ENCODE data around the gene OPN1MW. TPM values are rescaled to one million over a fixed set of nuclear protein-coding genes. Genes with fewer than 3 reads are reported as not detected.
"Not testable (repeated sequence)": the region's sequence is repeated elsewhere in the genome, so short reads cannot be mapped to it uniquely, and the experiment has no call there.

The OPN1MW gene
- total and polyA plus RNA-seq, 2 of the 4 experiments (the other 2 are of a cell fraction): not detected

- H4K8ac ChIP-seq (ENCODE audit: low read depth in 2 of 2, low read length in 2 of 2); H3K27ac ChIP-seq (ENCODE audit: insufficient read depth, low read length); in situ Hi-C loops (cut with MboI; ENCODE audit: low sequenced_read_pairs); intact Hi-C loops (cut with micrococcal nuclease); H2AK9ac ChIP-seq (replicated peaks; ENCODE audit: low read depth, low read length, poor library complexity); H3K4ac ChIP-seq (ENCODE audit: low read depth, low read length); H3K4me3 ChIP-seq (ENCODE audit: insufficient read depth, low read depth, low read length); H3K4me2 ChIP-seq (ENCODE audit: low read depth, low read length); H3K56ac ChIP-seq (ENCODE audit: extremely low read depth, insufficient read depth, low read length); H3K14ac ChIP-seq (replicated peaks; ENCODE audit: low read depth, low read length); DNase-seq; H3K9ac ChIP-seq (ENCODE audit: low read depth, low read length); H3K18ac ChIP-seq (ENCODE audit: low read depth, low read length); H3K9me1 ChIP-seq (ENCODE audit: insufficient read depth, low read length); H3K36me3 ChIP-seq (ENCODE audit: control insufficient read depth, insufficient read depth, low read length); H2AFZ ChIP-seq (replicated peaks; ENCODE audit: low read length, poor library complexity); H4K91ac ChIP-seq (ENCODE audit: insufficient read depth, low read depth, low read length); CTCF ChIA-PET; H4K20me1 ChIP-seq (ENCODE audit: insufficient read depth, low read length); H3K4me1 ChIP-seq (ENCODE audit: control insufficient read depth, insufficient read depth, low read length); POLR2A ChIA-PET (ENCODE audit: unreplicated experiment); H2BK20ac ChIP-seq (ENCODE audit: low read depth, low read length); BruUV-seq (replicated peaks); H2BK5ac ChIP-seq (ENCODE audit: low read depth, low read length, poor library complexity, severe bottlenecking); dilution Hi-C loops (cut with HindIII; ENCODE audit: low sequenced_read_pairs, unreplicated experiment); H4K5ac ChIP-seq (ENCODE audit: low read depth, low read length); H3K23ac ChIP-seq (ENCODE audit: low read depth, low read length); H2AK5ac ChIP-seq (ENCODE audit: low read depth, low read length); ATAC-seq (ENCODE audit: low read depth); H3K27me3 ChIP-seq (ENCODE audit: control insufficient read depth, insufficient read depth, low read length); H3K79me1 ChIP-seq (ENCODE audit: low read depth in 1 of 2, low read length in 2 of 2); H2BK120ac ChIP-seq (ENCODE audit: low read depth, low read length); H2BK15ac ChIP-seq (ENCODE audit: low read depth, low read length); H3K9me3 ChIP-seq (ENCODE audit: control insufficient read depth, insufficient read depth, low read length): not testable (repeated sequence)
- no CpG with 5 or more reads among the region's 15 CpGs for WGBS, 2 experiments (ENCODE audit: extremely low coverage in 2 of 2, insufficient read length in 1 of 2)
These were observed 38.4 kb upstream of the OPN1MW start, which contains the start of gene OPN1LW for GRCh38 chrX:154144010-154144409. TSS of gene OPN1LW (plus strand) at chrX:154144243. CDS start at chrX:154144284, 41 bp downstream.

- DNase-seq; H3K4me1 ChIP-seq (ENCODE audit: control insufficient read depth, insufficient read depth, low read length); H3K27ac ChIP-seq (ENCODE audit: insufficient read depth, low read length); H3K4me3 ChIP-seq (ENCODE audit: insufficient read depth, low read depth, low read length); H2BK15ac ChIP-seq (ENCODE audit: low read depth, low read length); H3K14ac ChIP-seq (replicated peaks; ENCODE audit: low read depth, low read length); H3K56ac ChIP-seq (ENCODE audit: extremely low read depth, insufficient read depth, low read length); H3K4me2 ChIP-seq (ENCODE audit: low read depth, low read length); in situ Hi-C loops (cut with MboI; ENCODE audit: low sequenced_read_pairs); intact Hi-C loops (cut with micrococcal nuclease); H2BK20ac ChIP-seq (ENCODE audit: low read depth, low read length); CTCF ChIA-PET; H2AFZ ChIP-seq (replicated peaks; ENCODE audit: low read length, poor library complexity); H2BK120ac ChIP-seq (ENCODE audit: low read depth, low read length); H3K18ac ChIP-seq (ENCODE audit: low read depth, low read length); H3K36me3 ChIP-seq (ENCODE audit: control insufficient read depth, insufficient read depth, low read length); H4K8ac ChIP-seq (ENCODE audit: low read depth in 2 of 2, low read length in 2 of 2); H4K20me1 ChIP-seq (ENCODE audit: insufficient read depth, low read length); H4K5ac ChIP-seq (ENCODE audit: low read depth, low read length); H2AK5ac ChIP-seq (ENCODE audit: low read depth, low read length); H3K79me1 ChIP-seq (ENCODE audit: low read depth in 1 of 2, low read length in 2 of 2); H3K9me1 ChIP-seq (ENCODE audit: insufficient read depth, low read length); BruUV-seq (replicated peaks); dilution Hi-C loops (cut with HindIII; ENCODE audit: low sequenced_read_pairs, unreplicated experiment); POLR2A ChIA-PET (ENCODE audit: unreplicated experiment); H3K9me3 ChIP-seq (ENCODE audit: control insufficient read depth, insufficient read depth, low read length); H2AK9ac ChIP-seq (replicated peaks; ENCODE audit: low read depth, low read length, poor library complexity); H3K27me3 ChIP-seq (ENCODE audit: control insufficient read depth, insufficient read depth, low read length); H3K9ac ChIP-seq (ENCODE audit: low read depth, low read length); H4K91ac ChIP-seq (ENCODE audit: insufficient read depth, low read depth, low read length); H3K4ac ChIP-seq (ENCODE audit: low read depth, low read length); ATAC-seq (ENCODE audit: low read depth); H3K23ac ChIP-seq (ENCODE audit: low read depth, low read length); H2BK5ac ChIP-seq (ENCODE audit: low read depth, low read length, poor library complexity, severe bottlenecking): not testable (repeated sequence)
- WGBS, 2 experiments (ENCODE audit: extremely low coverage in 2 of 2, insufficient read length in 1 of 2): no CpG with 5 or more reads among the region's 6 CpGs
These were observed 31.4 kb upstream of the OPN1MW start for GRCh38 chrX:154151030-154151429.

Data from IMR-90 (cell line).